H1 (cell line): ENCODE data around the gene CLEC14A. TPM values are rescaled to one million over a fixed set of nuclear protein-coding genes. Genes with fewer than 3 reads are reported as not detected.

ENCODE experiments used
- ASH2L ChIP-seq: fragments of 200-600, 300-600 bp; sonication (generic); IDR thresholded peaks from one replicate; pipeline ENCODE4 v1.7.1; 2017; ENCODE audit warnings: low read length
- CHD1 ChIP-seq: IDR thresholded peaks from 2 replicates; pipeline ENCODE4 v1.6.1; 2012; ENCODE audit warnings: low read depth, low read length, improper control_type of control experiment
- CHD2 ChIP-seq: IDR thresholded peaks from 2 replicates; pipeline ENCODE4 v1.6.1; 2012; ENCODE audit warnings: low read length, improper control_type of control experiment
- CTBP2 ChIP-seq: IDR thresholded peaks from 2 replicates; pipeline ENCODE4 v1.7.0; 2011; ENCODE audit warnings: borderline replicate concordance, mild to moderate bottlenecking, moderate library complexity, mixed read lengths, low read length; ENCODE audit not compliant: insufficient read depth, insufficient read length
- CTCF ChIP-seq, 3 experiments: IDR thresholded peaks; 1 replicate in 2 of 3; 2 replicates in 1 of 3; pipeline versions ENCODE4 v1.5.1 to v1.6.1; 2011; ENCODE audit warnings: low read length in 3 of 3, mild to moderate bottlenecking in 3 of 3, inconsistent platforms in 2 of 3, low read depth in 1 of 3, moderate library complexity in 1 of 3; ENCODE audit not compliant: insufficient read depth in 1 of 3; ENCODE audit errors: control extremely low read depth in 1 of 3
- EZH2 ChIP-seq: fragments of 200-600 bp; sonication (generic); IDR thresholded peaks from 2 replicates; pipeline ENCODE4 v1.7.1; 2012; ENCODE audit warnings: low read depth, mild to moderate bottlenecking, moderate library complexity, low read length, inconsistent platforms; ENCODE audit not compliant: severe bottlenecking
- JUND ChIP-seq: IDR thresholded peaks from 2 replicates; pipeline ENCODE4 v1.6.1; 2011; ENCODE audit warnings: mild to moderate bottlenecking, improper control_type of control experiment, low read length
- KDM1A ChIP-seq: fragments of 200-600, 300-600 bp; sonication (generic); IDR thresholded peaks from 2 replicates; pipeline ENCODE4 v1.7.1; 2016; ENCODE audit warnings: mild to moderate bottlenecking, low read length, borderline replicate concordance
- NANOG ChIP-seq: IDR thresholded peaks from 2 replicates; pipeline ENCODE4 v1.6.1; 2011; ENCODE audit warnings: low read length, low read depth, mild to moderate bottlenecking, inconsistent platforms; ENCODE audit not compliant: insufficient read depth, poor library complexity, severe bottlenecking
- POLR2A ChIP-seq, 2 experiments: IDR thresholded peaks; 1 replicate in 1 of 2; 2 replicates in 1 of 2; pipeline ENCODE4 v1.6.1; 2011; ENCODE audit warnings: low read depth in 2 of 2, low read length in 2 of 2, mild to moderate bottlenecking in 2 of 2; ENCODE audit errors: control extremely low read depth in 1 of 2
- RFX5 ChIP-seq: IDR thresholded peaks from 2 replicates; pipeline ENCODE4 v1.6.1; 2011; ENCODE audit warnings: low read depth, low read length, improper control_type of control experiment, borderline replicate concordance
- RNF2 ChIP-seq: fragments of 200-900, 300-1000 bp; sonication (generic); IDR thresholded peaks from 2 replicates; pipeline ENCODE4 v1.7.1; 2016; ENCODE audit warnings: borderline replicate concordance, low read depth, mild to moderate bottlenecking, antibody characterized with exemption, low read length; ENCODE audit not compliant: poor library complexity, severe bottlenecking; ENCODE audit errors: missing control alignments
- SIX5 ChIP-seq: IDR thresholded peaks from 2 replicates; pipeline ENCODE4 v1.6.1; 2011; ENCODE audit warnings: mild to moderate bottlenecking, low read depth, low read length
- SP2 ChIP-seq: IDR thresholded peaks from 2 replicates; pipeline ENCODE4 v1.6.1; 2012; ENCODE audit warnings: mild to moderate bottlenecking, low read length, inconsistent platforms
- SP4 ChIP-seq: IDR thresholded peaks from 2 replicates; pipeline ENCODE4 v1.6.1; 2012; ENCODE audit warnings: low read length, inconsistent platforms
- SRF ChIP-seq: IDR thresholded peaks from 2 replicates; pipeline ENCODE4 v1.6.1; 2011; ENCODE audit warnings: mild to moderate bottlenecking, low read depth, low read length, moderate library complexity
- SUZ12 ChIP-seq: fragments of 200-600 bp; sonication (generic); IDR thresholded peaks from 2 replicates; pipeline ENCODE4 v1.6.1; 2012; ENCODE audit warnings: mild to moderate bottlenecking, inconsistent platforms, low read length, moderate library complexity, mixed read lengths
- TBP ChIP-seq: IDR thresholded peaks from 2 replicates; pipeline ENCODE4 v1.6.1; 2011; ENCODE audit warnings: low read depth, low read length, improper control_type of control experiment
- TCF12 ChIP-seq: IDR thresholded peaks from 2 replicates; pipeline ENCODE4 v1.6.1; 2011; ENCODE audit warnings: low read depth, mild to moderate bottlenecking, low read length
- TEAD4 ChIP-seq: IDR thresholded peaks from 2 replicates; pipeline ENCODE4 v1.6.1; 2012; ENCODE audit warnings: low read depth, low read length, inconsistent platforms, mixed read lengths
- YY1 ChIP-seq: IDR thresholded peaks from 2 replicates; pipeline ENCODE4 v1.6.1; 2011; ENCODE audit warnings: low read depth, mild to moderate bottlenecking, low read length
- polyA plus RNA-seq, 7 experiments: library from polyadenylated mRNA; depleted of rRNA in 3 of 7; stranded (reverse) in 5 of 7; unstranded in 2 of 7; fragments of >200 nt in 5 of 7; fragments of 200-250 nt in 2 of 7; gene quantifications; 1 replicate in 5 of 7; 2 replicates in 1 of 7; 4 replicates in 1 of 7; pipeline versions ENCODE4 v1.2.1 to v1.2.3, GENCODE V29; 2011 to 2013; ENCODE audit warnings: missing spikeins in 2 of 7, mixed read lengths in 2 of 7
- total RNA-seq: library from RNA; stranded (reverse); fragmentation: NEBNext Ultra II Directional; extraction: Animal tissue kit (Norgen Biotek cat#: 25700); gene quantifications from 2 replicates; pipeline ENCODE4 v1.2.1, GENCODE V29; 2021

Gene CLEC14A
- total and polyA plus RNA-seq, 2 of the 8 experiments (the other 6 are each of a cell fraction or from before 2014, with no cell fraction given), result 0.09 to 0.13 TPM

- TF ChIP-seq RNF2, result peak; percentile 46
- TF ChIP-seq SRF, result no peak
- no peak for TF ChIP-seq KDM1A
- 0 out of 2 replicates have a peak, but pooled peaks have one; percentile 7 for TF ChIP-seq TCF12
- 0 out of 4 replicates have a peak, but pooled peaks of 1 of the 3 experiments have one; percentile 15 for TF ChIP-seq CTCF (IDR thresholded peaks at IDR 0.05; ENCODE audit: control extremely low read depth in 1 of 3, insufficient read depth in 1 of 3, low read depth in 1 of 3, low read length in 3 of 3)
- TF ChIP-seq SUZ12, result peak; percentile 74; the same call in 1 of the 2 replicates
- no peak for TF ChIP-seq NANOG
- TF ChIP-seq CHD2, result no peak
- no peak for TF ChIP-seq SIX5
- TF ChIP-seq POLR2A (IDR thresholded peaks at IDR 0.05; ENCODE audit: control extremely low read depth in 1 of 2, low read depth in 2 of 2, low read length in 2 of 2), result peak in 1 of 2 experiments; percentile 63; a peak in 2 of 3 replicates
- TF ChIP-seq CHD1, result no peak
- 0 out of 2 replicates have a peak, but pooled peaks have one; percentile 3 for TF ChIP-seq TEAD4
- TF ChIP-seq CTBP2, result no peak
- TF ChIP-seq ASH2L, result no peak
- no peak for TF ChIP-seq SP4
- peak; percentile 64 for TF ChIP-seq EZH2
- no peak for TF ChIP-seq YY1
- no peak for TF ChIP-seq SP2
- no peak for TF ChIP-seq JUND
- no peak for TF ChIP-seq TBP
- no peak for TF ChIP-seq RFX5
Measured at GRCh38 chr14:38208618-38209562, 47.0 kb downstream of the CLEC14A start (continued).
